Measurements from ENCODE around the gene CYTH1.

CYTH1 gene

DNA sequence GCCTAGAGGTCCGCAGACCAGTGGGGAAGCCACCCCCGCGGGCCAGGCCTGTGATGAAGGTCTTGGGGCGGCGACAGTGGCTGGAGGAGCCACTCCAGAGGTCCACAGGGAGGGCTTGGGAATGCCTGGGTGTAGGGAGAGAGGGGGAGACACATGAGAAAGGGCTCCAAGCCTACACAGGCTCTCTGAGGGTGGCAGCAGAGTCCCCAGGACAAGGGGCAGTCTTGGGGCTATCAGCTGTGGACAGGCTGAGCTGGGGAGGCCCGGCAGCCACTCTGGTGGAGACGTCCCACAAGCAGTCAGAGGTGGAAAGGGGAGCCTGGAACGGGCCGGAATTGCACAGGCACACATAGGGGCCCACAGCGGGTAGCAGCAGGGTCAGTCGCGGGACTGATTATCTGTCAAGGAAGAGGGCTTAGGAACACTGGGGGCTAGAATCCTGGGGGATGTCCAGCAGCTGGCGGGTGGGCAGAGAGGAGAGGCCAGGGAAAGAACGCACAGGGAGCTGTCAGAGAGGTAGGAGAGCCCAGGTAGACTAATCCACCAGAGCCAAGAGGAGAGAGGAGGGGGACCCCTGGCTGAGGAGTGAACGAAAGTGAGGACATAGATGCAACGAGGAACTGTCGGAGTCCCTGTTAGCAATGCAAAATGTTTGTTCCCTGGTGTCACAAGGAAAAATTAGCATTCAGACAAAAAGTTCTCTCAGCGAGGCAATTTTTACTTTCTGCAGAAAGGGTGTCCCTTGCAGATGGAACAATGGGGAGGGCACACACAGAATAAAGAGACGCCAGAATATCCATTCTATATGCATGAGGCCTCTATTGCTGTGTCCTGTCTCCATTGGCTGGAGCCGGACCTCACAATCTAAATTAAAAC is 111.0 kb downstream of the CYTH1 start:
- H3K4me3 ChIP-seq (replicated peaks; ENCODE audit: low read depth, low read length) = no peak overlapping the region
- DNase-seq (ENCODE audit: extremely low read depth, low read depth) = no peak
- TF ChIP-seq, protein P1, sequence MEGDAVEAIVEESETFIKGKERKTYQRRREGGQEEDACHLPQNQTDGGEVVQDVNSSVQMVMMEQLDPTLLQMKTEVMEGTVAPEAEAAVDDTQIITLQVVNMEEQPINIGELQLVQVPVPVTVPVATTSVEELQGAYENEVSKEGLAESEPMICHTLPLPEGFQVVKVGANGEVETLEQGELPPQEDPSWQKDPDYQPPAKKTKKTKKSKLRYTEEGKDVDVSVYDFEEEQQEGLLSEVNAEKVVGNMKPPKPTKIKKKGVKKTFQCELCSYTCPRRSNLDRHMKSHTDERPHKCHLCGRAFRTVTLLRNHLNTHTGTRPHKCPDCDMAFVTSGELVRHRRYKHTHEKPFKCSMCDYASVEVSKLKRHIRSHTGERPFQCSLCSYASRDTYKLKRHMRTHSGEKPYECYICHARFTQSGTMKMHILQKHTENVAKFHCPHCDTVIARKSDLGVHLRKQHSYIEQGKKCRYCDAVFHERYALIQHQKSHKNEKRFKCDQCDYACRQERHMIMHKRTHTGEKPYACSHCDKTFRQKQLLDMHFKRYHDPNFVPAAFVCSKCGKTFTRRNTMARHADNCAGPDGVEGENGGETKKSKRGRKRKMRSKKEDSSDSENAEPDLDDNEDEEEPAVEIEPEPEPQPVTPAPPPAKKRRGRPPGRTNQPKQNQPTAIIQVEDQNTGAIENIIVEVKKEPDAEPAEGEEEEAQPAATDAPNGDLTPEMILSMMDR (IDR thresholded peaks at IDR 0.05; ENCODE audit: low read depth, low read length, missing control alignments) = no peak

- no peak overlapping the region for H3K4me3 ChIP-seq (replicated peaks; ENCODE audit: low read depth, low read length)
- no peak for DNase-seq (ENCODE audit: extremely low read depth, low read depth)
- TF ChIP-seq, protein P1 (IDR thresholded peaks at IDR 0.05; ENCODE audit: low read depth, low read length, missing control alignments) = no peak
These were observed 112.0 kb downstream of the CYTH1 start for GRCh38 chr17:78669975-78670518.

DNA sequence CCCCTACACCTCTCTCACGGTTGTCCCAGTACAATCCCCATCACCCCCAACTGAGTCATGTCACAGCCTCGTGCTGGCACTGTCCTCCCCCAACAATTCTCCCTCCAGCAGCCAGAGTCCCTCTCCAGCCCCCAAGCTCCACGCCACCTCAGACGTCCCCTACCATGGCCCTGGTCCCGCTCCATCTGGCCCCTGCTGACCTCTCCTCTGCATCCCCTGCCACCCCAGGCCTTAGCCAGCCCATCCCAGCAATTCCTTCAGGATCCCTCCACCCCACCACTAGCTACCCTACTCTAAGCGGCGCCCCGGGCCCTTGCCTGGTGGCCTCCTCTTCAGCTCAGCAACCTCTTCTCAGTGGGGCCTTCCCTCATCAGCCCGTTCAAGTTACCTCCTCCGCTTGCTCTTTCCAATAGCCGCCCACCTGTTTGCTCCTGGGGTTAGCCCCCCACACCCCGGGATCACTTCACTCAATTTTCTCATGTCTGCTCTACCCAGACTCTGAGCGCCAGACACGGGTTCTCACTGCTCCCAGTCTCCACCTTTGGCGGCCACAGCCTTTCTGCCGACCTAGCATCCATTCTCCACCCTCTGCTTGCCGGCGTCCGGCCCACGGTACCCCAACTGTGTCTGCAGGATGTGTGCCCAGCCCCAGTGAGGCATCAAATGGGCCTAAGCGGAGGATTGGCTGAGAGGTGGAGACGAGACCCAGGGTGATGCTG is 112.7 kb downstream of the CYTH1 start:
- H3K4me3 ChIP-seq (replicated peaks; ENCODE audit: low read depth, low read length) = no peak overlapping the region
- TF ChIP-seq, protein P1 (IDR thresholded peaks at IDR 0.05; ENCODE audit: low read depth, low read length, missing control alignments) = no peak
- DNase-seq (ENCODE audit: extremely low read depth, low read depth) = no peak

DNA sequence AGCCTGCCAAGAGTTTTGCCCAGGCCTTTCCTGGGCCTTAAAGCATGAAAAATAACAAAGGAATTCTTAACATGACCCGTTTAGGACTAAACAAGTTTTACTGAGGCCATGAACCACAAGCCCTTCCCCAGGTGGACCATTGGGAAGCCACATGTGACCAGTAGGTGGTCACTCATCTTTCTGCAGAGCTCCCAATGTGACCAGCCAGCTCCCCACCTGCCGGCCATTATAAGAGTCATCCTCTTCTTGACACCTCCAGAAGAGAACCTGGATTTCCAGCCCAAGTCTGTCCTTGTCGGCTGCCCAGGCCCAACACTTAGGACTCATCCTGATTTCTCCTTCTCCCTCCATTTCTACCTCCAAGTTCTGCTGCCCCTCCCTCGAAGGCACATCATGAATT is 113.2 kb downstream of the CYTH1 start:
- DNase-seq (ENCODE audit: extremely low read depth, low read depth) = no peak
- H3K4me3 ChIP-seq (replicated peaks; ENCODE audit: low read depth, low read length) = no peak overlapping the region
- TF ChIP-seq, protein P1 (IDR thresholded peaks at IDR 0.05; ENCODE audit: low read depth, low read length, missing control alignments) = no peak

- TF ChIP-seq, protein P1 (IDR thresholded peaks at IDR 0.05; ENCODE audit: low read depth, low read length, missing control alignments) = no peak
- no peak for DNase-seq (ENCODE audit: extremely low read depth, low read depth)
- no peak overlapping the region for H3K4me3 ChIP-seq (replicated peaks; ENCODE audit: low read depth, low read length)
These were observed 114.1 kb downstream of the CYTH1 start for GRCh38 chr17:78667741-78668640.

- H3K4me3 ChIP-seq (replicated peaks; ENCODE audit: low read depth, low read length) = no peak overlapping the region
- DNase-seq (ENCODE audit: extremely low read depth, low read depth) = no peak
- TF ChIP-seq, protein P1 (IDR thresholded peaks at IDR 0.05; ENCODE audit: low read depth, low read length, missing control alignments) = no peak
These were observed 115.0 kb downstream of the CYTH1 start for GRCh38 chr17:78667091-78667490.
